GM12878 (cell line): Measurements from ENCODE around the gene AADACL2. TPM values are rescaled to one million over a fixed set of nuclear protein-coding genes. Genes with fewer than 3 reads are reported as not detected.

Source experiments
- ATAC-seq: fragments of 200-7000 bp; cut with Tn5 transposase; 3 replicates; pipeline ENCODE4 v1.9.1; 2020; ENCODE audit warnings: mild to moderate bottlenecking, moderate library complexity
- BruUV-seq: library from RNA; stranded (reverse); fragments of 400-500 nt; replicated peaks from 2 replicates; lab custom pipeline; 2021; lab: Mats Ljungman, UMichigan
- CTCF ChIA-PET: fragments of 300-600 bp; sonication (Branson Sonifier 250); formaldehyde crosslinking; extraction: SDS; loops from one replicate; lab custom pipeline; 2021; ENCODE audit warnings: inconsistent platforms; lab: Yijun Ruan, JAX
- POLR2A ChIA-PET: fragments of 350-600 bp; formaldehyde crosslinking; extraction: SDS; loops from one replicate; lab custom pipeline; 2021; ENCODE audit warnings: inconsistent platforms; lab: Charles Lee
- RAD21 ChIA-PET: fragments of 300-600 bp; sonication (Branson Sonifier 250); formaldehyde crosslinking; loops from one replicate; lab custom pipeline; 2023; ENCODE audit warnings: antibody characterized with exemption; ENCODE audit not compliant: unreplicated experiment; lab: Charles Lee
- SMC1A ChIA-PET: fragments of 300-600 bp; sonication (Branson Sonifier 250); formaldehyde crosslinking; loops from one replicate; lab custom pipeline; 2023; ENCODE audit not compliant: unreplicated experiment, uncharacterized antibody; lab: Charles Lee
- DNase-seq: peaks from one replicate; pipeline ENCODE4 v3.0.0-alpha.2; 2011; ENCODE audit warnings: low read depth, low spot score
- FAIRE-seq: peaks from 3 replicates; lab custom pipeline; 2011; peaks lifted over from hg19 to GRCh38; lab: Jason Lieb, UNC
- H2AFZ ChIP-seq: 2 replicates; pipeline ENCODE4 v1.6.0; 2011; ENCODE audit warnings: low read depth, low read length, control low read depth; ENCODE audit not compliant: control insufficient read depth
- H3K27ac ChIP-seq: 2 replicates; pipeline ENCODE4 v1.5.1; 2011; ENCODE audit warnings: control low read depth; ENCODE audit not compliant: control insufficient read depth, insufficient read depth
- H3K27me3 ChIP-seq, 2 experiments: replicated peaks in 1 of 2; 2 replicates each; pipeline versions ENCODE4 v1.6.0 to v1.6.1; 2011; ENCODE audit warnings: low read length in 1 of 2; ENCODE audit not compliant: control insufficient read depth in 2 of 2, insufficient read depth in 2 of 2
- H3K36me3 ChIP-seq, 2 experiments: 2 replicates each; pipeline ENCODE4 v1.5.1; 2011; ENCODE audit warnings: low read length in 1 of 2; ENCODE audit not compliant: control insufficient read depth in 2 of 2, insufficient read depth in 2 of 2
- H3K4me1 ChIP-seq: 2 replicates; pipeline ENCODE4 v1.6.1; 2011; ENCODE audit warnings: mild to moderate bottlenecking, low read length, moderate library complexity, mixed read lengths; ENCODE audit not compliant: control insufficient read depth, insufficient read depth
- H3K4me2 ChIP-seq: 2 replicates; pipeline ENCODE4 v1.6.0; 2011; ENCODE audit warnings: control low read depth; ENCODE audit not compliant: control insufficient read depth, insufficient read depth
- H3K4me3 ChIP-seq: fragments of 200-600 bp; sonication (generic); 2 replicates; pipeline ENCODE4 v1.5.1; 2016
- H3K79me2 ChIP-seq: 2 replicates; pipeline ENCODE4 v1.6.0; 2011; ENCODE audit warnings: low read length; ENCODE audit not compliant: control insufficient read depth, insufficient read depth
- H3K9ac ChIP-seq: 2 replicates; pipeline ENCODE4 v1.8.0; 2011; ENCODE audit warnings: low read length, control low read depth, mixed read lengths; ENCODE audit not compliant: control insufficient read depth, insufficient read depth
- H3K9me3 ChIP-seq: replicated peaks from 3 replicates; pipeline ENCODE4 v1.5.1; 2011; ENCODE audit warnings: mild to moderate bottlenecking, low read length; ENCODE audit not compliant: control insufficient read depth, insufficient read depth
- H4K20me1 ChIP-seq: 2 replicates; pipeline ENCODE4 v1.6.0; 2011; ENCODE audit not compliant: control insufficient read depth, insufficient read depth
- DPF2 ChIP-seq: fragments of 450-650 bp; IDR thresholded peaks from 2 replicates; pipeline ENCODE4 v1.6.1; 2017; ENCODE audit warnings: mild to moderate bottlenecking
- SMC3 ChIP-seq: IDR thresholded peaks from 2 replicates; pipeline ENCODE4 v1.6.1; 2011; ENCODE audit warnings: low read length, improper control_type of control experiment, borderline replicate concordance
- SREBF1 ChIP-seq: IDR thresholded peaks from 2 replicates; pipeline ENCODE4 v1.6.1; 2012; ENCODE audit warnings: mild to moderate bottlenecking, low read length
- ZNF217 ChIP-seq: fragments of 450-650 bp; IDR thresholded peaks from 2 replicates; pipeline ENCODE4 v1.6.1; 2017; ENCODE audit warnings: antibody characterized with exemption, mild to moderate bottlenecking
- ZNF24 ChIP-seq: fragments of 450-650 bp; IDR thresholded peaks from 2 replicates; pipeline ENCODE4 v1.6.1; 2017; ENCODE audit warnings: antibody characterized with exemption, mild to moderate bottlenecking
- WGBS: methylation state at CpG from one replicate; pipeline ENCODE4 v1.1.6; 2016; ENCODE audit warnings: low lambda C conversion rate; ENCODE audit not compliant: insufficient replicate concordance, insufficient coverage; ENCODE audit errors: missing lambda C conversion rate; 5-methylcytosine and 5-hydroxymethylcytosine counted together
- in situ Hi-C: fragments of 300-500 bp; cut with MboI; formaldehyde crosslinking; loops from 9 replicates; pipeline ENCODE4 v1.14.3; 2018; ENCODE audit warnings: mixed read lengths
- intact Hi-C: fragments of 100-400 bp; cut with micrococcal nuclease; formaldehyde crosslinking; loops from one replicate; pipeline ENCODE4 v1.14.2; 2022; ENCODE audit not compliant: unreplicated experiment
- polyA plus RNA-seq, 11 experiments: library from polyadenylated mRNA; depleted of rRNA in 4 of 11; unstranded in 6 of 11; stranded (reverse) in 5 of 11; fragments of >200 nt; fragmentation: Nextera tagmentation in 4 of 11; fragmentation: Illumina TruSeq in 1 of 11; extraction: Ambion mirVana in 4 of 11; extraction: Trizol in 1 of 11; gene quantifications; 1 replicate in 1 of 11; 2 replicates in 10 of 11; pipeline versions ENCODE4 v1.2.1 to v1.2.3, GENCODE V29; 2011 to 2016; ENCODE audit warnings: inconsistent platforms in 2 of 11, missing spikeins in 2 of 11, low read depth in 1 of 11
- total RNA-seq, 4 experiments: library from RNA; depleted of rRNA in 3 of 4; stranded (reverse); fragments of >200 nt in 3 of 4; fragmentation: Illumina TruSeq in 1 of 4; extraction: Trizol in 1 of 4; gene quantifications; 2 replicates each; pipeline versions ENCODE4 v1.2.1 to v1.2.3, GENCODE V29; 2013 to 2021
- TF ChIP-seq, protein P1 (sequence below): IDR thresholded peaks from 2 replicates; pipeline ENCODE4 v1.6.1; 2011; ENCODE audit warnings: low read depth, mild to moderate bottlenecking, low read length, moderate library complexity, borderline replicate concordance; ENCODE audit errors: extremely low read depth
- TF ChIP-seq, protein P2 (sequence below): IDR thresholded peaks from 2 replicates; pipeline ENCODE4 v1.6.1; 2012; ENCODE audit warnings: low read length, inconsistent platforms
- TF ChIP-seq, protein P3 (sequence below): fragments of 450-650 bp; conservative IDR thresholded peaks from 2 replicates; pipeline ENCODE4 v1.6.1; 2017; ENCODE audit warnings: mild to moderate bottlenecking, moderate library complexity

Gene AADACL2
- total and polyA plus RNA-seq, 10 of the 15 experiments (the other 5 are each of a cell fraction or from before 2014, with no cell fraction given): not detected

DNA sequence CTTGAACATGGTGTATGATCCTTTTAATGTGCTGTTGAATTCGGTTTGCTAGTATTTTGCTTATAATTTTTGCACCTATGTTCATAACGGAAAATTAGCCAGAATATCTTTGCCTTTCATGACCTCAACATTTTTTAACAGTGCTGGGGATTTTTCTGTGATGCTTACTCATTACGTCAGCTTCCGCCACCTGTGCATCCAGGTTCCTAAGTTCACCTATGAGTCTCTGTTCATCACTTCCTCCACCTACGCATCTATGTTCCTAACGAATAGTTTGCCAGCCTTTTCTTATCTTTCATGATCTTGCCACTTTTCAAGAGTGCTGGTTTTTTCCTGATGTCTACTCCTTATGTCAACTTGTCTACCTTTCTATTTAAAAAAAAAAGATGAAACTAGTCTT is 16.5 kb downstream of the AADACL2 start:
- H2AFZ ChIP-seq: no peak overlapping the region
- no peaks in the 10 kb centered on the region for H3K36me3 ChIP-seq
- H3K9ac ChIP-seq: no peak overlapping the region
- no peaks in the 10 kb centered on the region for H4K20me1 ChIP-seq
- no peaks in the 10 kb centered on the region for H3K79me2 ChIP-seq
- no peak overlapping the region for H3K4me2 ChIP-seq
- H3K4me3 ChIP-seq: no peak overlapping the region
- ChIA-PET SMC1A (no interaction called here), CTCF (interaction anchor here (0.7 kb wide), 1 partner anchor 29 kb away, joined by 3 read pairs; no protein-coding TSS in a partner anchor), POLR2A (no interaction called here)
- intact Hi-C loops: no loop called here
- FAIRE-seq (no peak), ATAC-seq (no peak)
- 24% methylated on average over 6 of the region's 6 CpGs for WGBS
- no peaks in the 10 kb centered on the region for H3K27me3 ChIP-seq
- BruUV-seq: no TSS peak
- H3K4me1 ChIP-seq: no peaks in the 10 kb centered on the region
- no peak for TF ChIP-seq SMC3
- TF ChIP-seq, protein P1, sequence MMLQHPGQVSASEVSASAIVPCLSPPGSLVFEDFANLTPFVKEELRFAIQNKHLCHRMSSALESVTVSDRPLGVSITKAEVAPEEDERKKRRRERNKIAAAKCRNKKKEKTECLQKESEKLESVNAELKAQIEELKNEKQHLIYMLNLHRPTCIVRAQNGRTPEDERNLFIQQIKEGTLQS: no peak
- TF ChIP-seq ZNF24: no peak
- TF ChIP-seq, protein P2, sequence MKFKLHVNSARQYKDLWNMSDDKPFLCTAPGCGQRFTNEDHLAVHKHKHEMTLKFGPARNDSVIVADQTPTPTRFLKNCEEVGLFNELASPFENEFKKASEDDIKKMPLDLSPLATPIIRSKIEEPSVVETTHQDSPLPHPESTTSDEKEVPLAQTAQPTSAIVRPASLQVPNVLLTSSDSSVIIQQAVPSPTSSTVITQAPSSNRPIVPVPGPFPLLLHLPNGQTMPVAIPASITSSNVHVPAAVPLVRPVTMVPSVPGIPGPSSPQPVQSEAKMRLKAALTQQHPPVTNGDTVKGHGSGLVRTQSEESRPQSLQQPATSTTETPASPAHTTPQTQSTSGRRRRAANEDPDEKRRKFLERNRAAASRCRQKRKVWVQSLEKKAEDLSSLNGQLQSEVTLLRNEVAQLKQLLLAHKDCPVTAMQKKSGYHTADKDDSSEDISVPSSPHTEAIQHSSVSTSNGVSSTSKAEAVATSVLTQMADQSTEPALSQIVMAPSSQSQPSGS: no peak
- no peak for TF ChIP-seq ZNF217
- TF ChIP-seq DPF2: no peak
- TF ChIP-seq, protein P3, sequence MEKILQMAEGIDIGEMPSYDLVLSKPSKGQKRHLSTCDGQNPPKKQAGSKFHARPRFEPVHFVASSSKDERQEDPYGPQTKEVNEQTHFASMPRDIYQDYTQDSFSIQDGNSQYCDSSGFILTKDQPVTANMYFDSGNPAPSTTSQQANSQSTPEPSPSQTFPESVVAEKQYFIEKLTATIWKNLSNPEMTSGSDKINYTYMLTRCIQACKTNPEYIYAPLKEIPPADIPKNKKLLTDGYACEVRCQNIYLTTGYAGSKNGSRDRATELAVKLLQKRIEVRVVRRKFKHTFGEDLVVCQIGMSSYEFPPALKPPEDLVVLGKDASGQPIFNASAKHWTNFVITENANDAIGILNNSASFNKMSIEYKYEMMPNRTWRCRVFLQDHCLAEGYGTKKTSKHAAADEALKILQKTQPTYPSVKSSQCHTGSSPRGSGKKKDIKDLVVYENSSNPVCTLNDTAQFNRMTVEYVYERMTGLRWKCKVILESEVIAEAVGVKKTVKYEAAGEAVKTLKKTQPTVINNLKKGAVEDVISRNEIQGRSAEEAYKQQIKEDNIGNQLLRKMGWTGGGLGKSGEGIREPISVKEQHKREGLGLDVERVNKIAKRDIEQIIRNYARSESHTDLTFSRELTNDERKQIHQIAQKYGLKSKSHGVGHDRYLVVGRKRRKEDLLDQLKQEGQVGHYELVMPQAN: no peak
- no peak for TF ChIP-seq SREBF1
- TF ChIP-seq, all 136 proteins: peak for 0
- in situ Hi-C loops: no loop called here
- no peak for DNase-seq
- H3K9me3 ChIP-seq: no peaks in the 10 kb centered on the region
- no peak overlapping the region for H3K27ac ChIP-seq
- RAD21 ChIA-PET: no interaction called here
